Neural progenitor cell (in vitro differentiated cells): ENCODE data around the gene OR8D1. TPM values are rescaled to one million over a fixed set of nuclear protein-coding genes. Genes with fewer than 3 reads are reported as not detected.
A peak's percentile ranks its signal among the peaks of the same experiment; 100 is the strongest.

Experiments
- DNase-seq: peaks from one replicate; pipeline ENCODE4 v3.0.0-alpha.2; 2016; ENCODE audit warnings: low spot score
- H2AFZ ChIP-seq: fragments of 200-600 bp; sonication (generic); replicated peaks from 2 replicates; pipeline ENCODE4 v1.6.1; 2016; ENCODE audit warnings: antibody characterized with exemption
- H3F3A ChIP-seq: fragments of 200-600 bp; sonication (generic); 2 replicates; pipeline ENCODE4 v1.6.1; 2016; ENCODE audit warnings: antibody characterized with exemption, low read depth
- H3K27ac ChIP-seq: fragments of 200-600 bp; sonication (generic); 2 replicates; pipeline ENCODE4 v1.5.1; 2016; ENCODE audit warnings: mild to moderate bottlenecking
- H3K27me3 ChIP-seq: fragments of 200-600 bp; sonication (generic); 2 replicates; pipeline ENCODE4 v1.6.1; 2016; ENCODE audit warnings: mild to moderate bottlenecking, moderate library complexity
- H3K36me3 ChIP-seq: fragments of 200-600 bp; sonication (generic); 2 replicates; pipeline ENCODE4 v1.5.1; 2016
- H3K4me1 ChIP-seq: fragments of 200-600 bp; sonication (generic); 2 replicates; pipeline ENCODE4 v1.6.1; 2016; ENCODE audit warnings: mixed run types
- H3K4me2 ChIP-seq: fragments of 200-600 bp; sonication (generic); 2 replicates; pipeline ENCODE4 v1.6.1; 2016
- H3K4me3 ChIP-seq: fragments of 200-600 bp; sonication (generic); 2 replicates; pipeline ENCODE4 v1.5.1; 2016
- H3K79me2 ChIP-seq: fragments of 200-600 bp; sonication (generic); 2 replicates; pipeline ENCODE4 v1.6.1; 2016; ENCODE audit warnings: low read depth
- H3K9ac ChIP-seq: fragments of 200-600 bp; sonication (generic); 2 replicates; pipeline ENCODE4 v1.6.1; 2016
- H3K9me3 ChIP-seq: fragments of 200-600 bp; sonication (generic); 2 replicates; pipeline ENCODE4 v1.5.1; 2016; ENCODE audit warnings: low read depth
- H4K20me1 ChIP-seq: fragments of 200-600 bp; sonication (generic); 2 replicates; pipeline ENCODE4 v1.6.1; 2016; ENCODE audit warnings: low read depth
- H3K27ac Mint-ChIP-seq: 3 replicates; pipeline ENCODE4 v1.8.0; 2021; ENCODE audit warnings: mixed read lengths
- H3K27me3 Mint-ChIP-seq: 2 replicates; pipeline ENCODE4 v1.8.0; 2022; ENCODE audit warnings: low read depth, mild to moderate bottlenecking, inconsistent platforms, moderate library complexity, mixed read lengths; ENCODE audit not compliant: insufficient read depth
- H3K36me3 Mint-ChIP-seq: 3 replicates; pipeline ENCODE4 v1.8.0; 2021; ENCODE audit warnings: mixed read lengths
- H3K4me1 Mint-ChIP-seq: 3 replicates; pipeline ENCODE4 v1.8.0; 2021; ENCODE audit warnings: mixed read lengths
- H3K4me3 Mint-ChIP-seq: 3 replicates; pipeline ENCODE4 v1.8.0; 2021; ENCODE audit warnings: mild to moderate bottlenecking, moderate library complexity, mixed read lengths
- H3K9me3 Mint-ChIP-seq: 3 replicates; pipeline ENCODE4 v1.8.0; 2020; ENCODE audit warnings: mixed read lengths
- CTCF ChIP-seq: fragments of 200-600 bp; sonication (generic); IDR thresholded peaks from 2 replicates; pipeline ENCODE4 v1.5.1; 2017; ENCODE audit warnings: antibody characterized with exemption, mild to moderate bottlenecking
- EZH2 ChIP-seq: fragments of 200-600 bp; sonication (generic); IDR thresholded peaks from 2 replicates; pipeline ENCODE4 v1.6.1; 2017; ENCODE audit warnings: antibody characterized with exemption, mild to moderate bottlenecking, moderate library complexity
- EZH2phosphoT487 ChIP-seq: fragments of 200-600 bp; sonication (generic); IDR thresholded peaks from 2 replicates; pipeline ENCODE4 v1.6.1; 2017; ENCODE audit warnings: antibody characterized with exemption
- total RNA-seq: library from RNA; depleted of rRNA; stranded (reverse); fragments of >200 nt; gene quantifications from 2 replicates; pipeline ENCODE4 v1.2.3, GENCODE V29; 2015; ENCODE audit warnings: low replicate concordance

The OR8D1 gene
- total RNA-seq, 1 donor from 2014 or later, result not detected

- Histone ChIP-seq H3K4me2 (no peak overlapping the region), H3K9ac (no peak overlapping the region), H3K27me3 (no peaks in the 10 kb centered on the region), H3K79me2 (no peaks in the 10 kb centered on the region), H4K20me1 (no peaks in the 10 kb centered on the region), H3K4me3 (no peak overlapping the region), H3K9me3 (no peaks in the 10 kb centered on the region), H3K36me3 (no peaks in the 10 kb centered on the region), H3F3A (no peaks in the 10 kb centered on the region), H2AFZ (no peak overlapping the region), H3K4me1 (no peaks in the 10 kb centered on the region), H3K27ac (no peak overlapping the region)
- Mint-ChIP-seq H3K4me3 (no peak overlapping the region), H3K36me3 (no peaks in the 10 kb centered on the region), H3K27ac (no peak overlapping the region), H3K4me1 (no peaks in the 10 kb centered on the region), H3K27me3 (no peaks in the 10 kb centered on the region), H3K9me3 (no peaks in the 10 kb centered on the region)
- no peak for DNase-seq
- TF ChIP-seq EZH2phosphoT487, result no peak
- no peak for TF ChIP-seq CTCF
- no peak for TF ChIP-seq EZH2
Measured at GRCh38 chr11:124311670-124312069, 2.1 kb downstream of the OR8D1 start.

- DNase-seq, result no peak
- Histone ChIP-seq H3K4me3 (no peak overlapping the region), H3K4me1 (no peaks in the 10 kb centered on the region), H2AFZ (no peak overlapping the region), H3K4me2 (no peak overlapping the region), H3K36me3 (no peaks in the 10 kb centered on the region), H3K27me3 (no peaks in the 10 kb centered on the region), H3F3A (no peaks in the 10 kb centered on the region), H3K9me3 (no peaks in the 10 kb centered on the region), H4K20me1 (no peaks in the 10 kb centered on the region), H3K79me2 (no peaks in the 10 kb centered on the region), H3K27ac (no peak overlapping the region), H3K9ac (no peak overlapping the region)
- Mint-ChIP-seq H3K9me3 (no peaks in the 10 kb centered on the region), H3K4me1 (no peaks in the 10 kb centered on the region), H3K4me3 (no peak overlapping the region), H3K27ac (no peak overlapping the region), H3K36me3 (no peaks in the 10 kb centered on the region), H3K27me3 (no peaks in the 10 kb centered on the region)
- TF ChIP-seq EZH2phosphoT487 (no peak), EZH2 (no peak), CTCF (no peak)
Measured at GRCh38 chr11:124311269-124311668, 2.5 kb downstream of the OR8D1 start.

GRCh38 chr11:124310721-124311120 is 3.0 kb downstream of the OR8D1 start:
- Histone ChIP-seq H3K4me2 (no peak overlapping the region), H2AFZ (no peak overlapping the region), H3K4me3 (no peak overlapping the region), H4K20me1 (no peaks in the 10 kb centered on the region), H3K9me3 (no peaks in the 10 kb centered on the region), H3K4me1 (no peaks in the 10 kb centered on the region), H3K36me3 (no peaks in the 10 kb centered on the region), H3F3A (no peaks in the 10 kb centered on the region), H3K79me2 (no peaks in the 10 kb centered on the region), H3K27me3 (no peaks in the 10 kb centered on the region), H3K27ac (no peak overlapping the region), H3K9ac (no peak overlapping the region)
- no peaks in the 10 kb centered on the region for H3K4me1 Mint-ChIP-seq
- TF ChIP-seq EZH2phosphoT487, result no peak
- no peak for TF ChIP-seq CTCF
- no peak for TF ChIP-seq EZH2
- no peaks in the 10 kb centered on the region for H3K9me3 Mint-ChIP-seq
- DNase-seq, result no peak
- no peak overlapping the region for H3K4me3 Mint-ChIP-seq
- no peak overlapping the region for H3K27ac Mint-ChIP-seq
- no peaks in the 10 kb centered on the region for H3K27me3 Mint-ChIP-seq
- H3K36me3 Mint-ChIP-seq, result no peaks in the 10 kb centered on the region

- H3K36me3 ChIP-seq, result no peaks in the 10 kb centered on the region
- H3F3A ChIP-seq, result no peaks in the 10 kb centered on the region
- no peak overlapping the region for H3K27ac ChIP-seq
- no peaks in the 10 kb centered on the region for H3K27me3 Mint-ChIP-seq
- no peak overlapping the region for H3K4me2 ChIP-seq
- TF ChIP-seq EZH2phosphoT487 (no peak), EZH2 (no peak), CTCF (no peak)
- no peak overlapping the region for H3K9ac ChIP-seq
- no peak for DNase-seq
- H3K9me3 ChIP-seq, result no peaks in the 10 kb centered on the region
- H3K9me3 Mint-ChIP-seq, result no peaks in the 10 kb centered on the region
- no peaks in the 10 kb centered on the region for H4K20me1 ChIP-seq
- H3K4me1 ChIP-seq, result no peaks in the 10 kb centered on the region
- H3K27ac Mint-ChIP-seq, result no peak overlapping the region
- H3K4me1 Mint-ChIP-seq, result no peaks in the 10 kb centered on the region
- no peaks in the 10 kb centered on the region for H3K36me3 Mint-ChIP-seq
- H3K27me3 ChIP-seq, result no peaks in the 10 kb centered on the region
- no peaks in the 10 kb centered on the region for H3K79me2 ChIP-seq
- H3K4me3 ChIP-seq, result no peak overlapping the region
- peak overlapping the region; percentile 60 for H2AFZ ChIP-seq
- no peak overlapping the region for H3K4me3 Mint-ChIP-seq
Measured at GRCh38 chr11:124307093-124307492, 6.7 kb downstream of the OR8D1 start.
